Natural killer cell (primary cell): Measurements from ENCODE around the gene CD302. TPM values are rescaled to one million over a fixed set of nuclear protein-coding genes. Genes with fewer than 3 reads are reported as not detected.
"Not testable (repeated sequence)": the region's sequence is repeated elsewhere in the genome, so short reads cannot be mapped to it uniquely, and the experiment has no call there.

ENCODE experiments used
- ATAC-seq, 3 donors: fragments of 150-1000 bp in 2 of 3; fragments of 200-7000 bp in 1 of 3; cut with Tn5 transposase; 1 replicate in 1 of 3; 2 replicates in 2 of 3; pipeline ENCODE4 v1.10.0; 2021; ENCODE audit warnings: mild to moderate bottlenecking in 2 of 3, moderate library complexity in 2 of 3
- DNase-seq, 2 donors: peaks; one replicate each; pipeline versions ENCODE4 v3.0.0 to v3.0.0-alpha.2; 2013 to 2021; ENCODE audit warnings: mixed read lengths in 1 of 2
- H3K27ac ChIP-seq: one replicate; pipeline ENCODE4 v1.5.1; 2013; ENCODE audit warnings: mild to moderate bottlenecking, low read length
- H3K27me3 ChIP-seq: one replicate; pipeline ENCODE4 v1.6.1; 2013; ENCODE audit warnings: low read length; ENCODE audit not compliant: control insufficient read depth, insufficient read depth
- H3K36me3 ChIP-seq: one replicate; pipeline ENCODE4 v1.6.1; 2013; ENCODE audit warnings: low read length; ENCODE audit not compliant: control insufficient read depth, insufficient read depth
- H3K4me1 ChIP-seq: one replicate; pipeline ENCODE4 v1.6.1; 2013; ENCODE audit warnings: low read length; ENCODE audit not compliant: control insufficient read depth, insufficient read depth
- H3K4me3 ChIP-seq: one replicate; pipeline ENCODE4 v1.5.1; 2013; ENCODE audit warnings: low read length
- H3K9me3 ChIP-seq: one replicate; pipeline ENCODE4 v1.6.1; 2013; ENCODE audit warnings: low read length; ENCODE audit not compliant: control insufficient read depth, insufficient read depth
- H3K27ac Mint-ChIP-seq, 2 donors: one replicate each; pipeline ENCODE4 v1.8.0; 2022; ENCODE audit warnings: mild to moderate bottlenecking in 2 of 2, mixed read lengths in 2 of 2, moderate library complexity in 1 of 2
- H3K27me3 Mint-ChIP-seq, 2 donors: one replicate each; pipeline ENCODE4 v1.8.0; 2022; ENCODE audit warnings: low read depth in 2 of 2, mixed read lengths in 2 of 2
- H3K36me3 Mint-ChIP-seq: one replicate; pipeline ENCODE4 v1.8.0; 2022; ENCODE audit warnings: mixed read lengths
- H3K4me1 Mint-ChIP-seq, 2 donors: one replicate each; pipeline ENCODE4 v1.8.0; 2022; ENCODE audit warnings: mixed read lengths in 2 of 2
- H3K4me3 Mint-ChIP-seq: one replicate; pipeline ENCODE4 v1.8.0; 2022; ENCODE audit warnings: mild to moderate bottlenecking, moderate library complexity, mixed read lengths
- H3K9me3 Mint-ChIP-seq, 2 donors: one replicate each; pipeline ENCODE4 v1.8.0; 2022; ENCODE audit warnings: mixed read lengths in 2 of 2
- WGBS: methylation state at CpG from one replicate; pipeline ENCODE4 v1.1.7; 2013; ENCODE audit warnings: missing lambda C conversion rate; ENCODE audit not compliant: insufficient coverage; 5-methylcytosine and 5-hydroxymethylcytosine counted together
- intact Hi-C: fragments of 100-400 bp; cut with micrococcal nuclease; formaldehyde crosslinking; loops from one replicate; pipeline ENCODE4 v1.14.2; 2022
- total RNA-seq, 4 donors: library from RNA; stranded (reverse); fragments of 120-200 nt in 1 of 4; gene quantifications; one replicate each; pipeline versions ENCODE4 v1.2.3 to v1.2.4, GENCODE V29; 2013 to 2022
- TF ChIP-seq, protein P1 (sequence below): fragments of 200-600 bp; IDR thresholded peaks from one replicate; pipeline ENCODE4 v1.8.0; 2022; ENCODE audit warnings: antibody characterized with exemption

The CD302 gene
- total RNA-seq, 3 donors from 2014 or later (not counting 1 experiment from before 2014, with no cell fraction given), result 2.0 to 5.2 (median 5.1) TPM

- TF ChIP-seq, protein P1, sequence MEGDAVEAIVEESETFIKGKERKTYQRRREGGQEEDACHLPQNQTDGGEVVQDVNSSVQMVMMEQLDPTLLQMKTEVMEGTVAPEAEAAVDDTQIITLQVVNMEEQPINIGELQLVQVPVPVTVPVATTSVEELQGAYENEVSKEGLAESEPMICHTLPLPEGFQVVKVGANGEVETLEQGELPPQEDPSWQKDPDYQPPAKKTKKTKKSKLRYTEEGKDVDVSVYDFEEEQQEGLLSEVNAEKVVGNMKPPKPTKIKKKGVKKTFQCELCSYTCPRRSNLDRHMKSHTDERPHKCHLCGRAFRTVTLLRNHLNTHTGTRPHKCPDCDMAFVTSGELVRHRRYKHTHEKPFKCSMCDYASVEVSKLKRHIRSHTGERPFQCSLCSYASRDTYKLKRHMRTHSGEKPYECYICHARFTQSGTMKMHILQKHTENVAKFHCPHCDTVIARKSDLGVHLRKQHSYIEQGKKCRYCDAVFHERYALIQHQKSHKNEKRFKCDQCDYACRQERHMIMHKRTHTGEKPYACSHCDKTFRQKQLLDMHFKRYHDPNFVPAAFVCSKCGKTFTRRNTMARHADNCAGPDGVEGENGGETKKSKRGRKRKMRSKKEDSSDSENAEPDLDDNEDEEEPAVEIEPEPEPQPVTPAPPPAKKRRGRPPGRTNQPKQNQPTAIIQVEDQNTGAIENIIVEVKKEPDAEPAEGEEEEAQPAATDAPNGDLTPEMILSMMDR, result no peak
- Mint-ChIP-seq H3K4me3 (no peak overlapping the region), H3K27me3 (no peaks in the 10 kb centered on the region), H3K9me3 (no peaks in the 10 kb centered on the region), H3K4me1 (peaks cover 5 to 17% of the 10 kb centered on the region in 2 donors), H3K27ac (peak overlapping the region in 1 of 2 donors; percentile 38), H3K36me3 (peaks cover 22% of the 10 kb centered on the region)
- Histone ChIP-seq H3K27ac (no peak overlapping the region), H3K4me1 (no peaks in the 10 kb centered on the region), H3K4me3 (no peak overlapping the region), H3K9me3 (no peaks in the 10 kb centered on the region), H3K27me3 (no peaks in the 10 kb centered on the region), H3K36me3 (peaks cover 66% of the 10 kb centered on the region)
- intact Hi-C loops, result no loop called here
- no peak for DNase-seq
- WGBS, result 98% methylated on average over 9 of the region's 9 CpGs
- ATAC-seq, result no peak
These were observed 49.9 kb downstream of the CD302 start for GRCh38 chr2:159748089-159748488.

DNA sequence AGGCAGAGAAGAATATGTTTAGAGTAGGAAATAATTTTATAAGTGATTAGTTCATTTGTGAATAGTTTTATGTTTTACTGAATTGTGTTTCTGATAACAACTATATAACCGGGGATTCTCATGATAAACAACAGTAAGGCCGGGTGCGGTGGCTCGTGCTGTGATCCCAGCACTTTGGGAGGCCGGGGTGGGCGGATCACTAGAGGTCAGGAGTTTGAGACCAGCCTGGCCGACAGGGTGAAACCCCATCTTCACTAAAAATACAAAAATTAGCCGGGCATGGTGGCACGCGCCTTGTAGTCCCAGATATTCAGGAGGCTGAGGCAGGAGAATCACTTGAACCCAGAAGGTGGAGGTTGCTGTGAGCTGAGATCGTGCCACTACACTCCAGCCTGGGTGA is 52.8 kb downstream of the CD302 start:
- 97% methylated on average over 11 of the region's 11 CpGs for WGBS
- H3K4me3 Mint-ChIP-seq, intact Hi-C loops, ATAC-seq, H3K27me3 Mint-ChIP-seq, H3K27me3 ChIP-seq, DNase-seq, H3K27ac ChIP-seq, H3K9me3 Mint-ChIP-seq, H3K4me3 ChIP-seq, H3K4me1 ChIP-seq, H3K9me3 ChIP-seq: not testable (repeated sequence)
- Mint-ChIP-seq H3K36me3 (peaks cover 22% of the 10 kb centered on the region), H3K4me1 (peaks cover 25 to 29% of the 10 kb centered on the region in 2 donors), H3K27ac (peak overlapping the region; percentile 18 to 52)
- H3K36me3 ChIP-seq, result peaks cover 51% of the 10 kb centered on the region

DNA sequence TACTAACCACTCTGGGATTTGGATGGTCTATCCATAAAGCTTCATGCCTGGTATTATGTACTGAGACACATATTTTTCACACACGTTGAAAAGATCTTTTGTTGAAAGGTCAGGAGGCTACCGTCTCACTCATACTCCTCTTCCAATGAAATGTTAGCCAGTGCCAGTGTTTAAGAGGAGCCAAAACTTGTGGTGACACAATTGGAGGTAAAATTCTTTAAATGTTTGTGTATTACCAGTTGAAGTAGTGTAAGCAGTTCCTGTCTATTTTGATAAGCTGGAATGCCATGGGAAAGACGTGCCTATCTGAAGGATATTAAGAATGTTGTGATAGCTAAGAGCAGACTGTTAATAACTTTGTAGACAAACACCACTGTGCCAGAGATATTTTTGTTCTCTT is 53.6 kb downstream of the CD302 start:
- peaks cover 25 to 36% of the 10 kb centered on the region in 2 donors for H3K4me1 Mint-ChIP-seq
- Histone ChIP-seq H3K4me3 (no peak overlapping the region), H3K27me3 (no peaks in the 10 kb centered on the region), H3K9me3 (no peaks in the 10 kb centered on the region), H3K4me1 (no peaks in the 10 kb centered on the region), H3K36me3 (peaks cover 45% of the 10 kb centered on the region), H3K27ac (no peak overlapping the region)
- TF ChIP-seq, protein P1, result no peak
- no peak overlapping the region for H3K4me3 Mint-ChIP-seq
- no peaks in the 10 kb centered on the region for H3K9me3 Mint-ChIP-seq
- H3K27me3 Mint-ChIP-seq, result no peaks in the 10 kb centered on the region
- peak overlapping the region; percentile 18 to 52 for H3K27ac Mint-ChIP-seq
- DNase-seq, result no peak
- intact Hi-C loops, result no loop called here
- no peak for ATAC-seq
- WGBS, result 90% methylated on average over 3 of the region's 3 CpGs
- H3K36me3 Mint-ChIP-seq, result peaks cover 22% of the 10 kb centered on the region

GRCh38 chr2:159742846-159743245 is 55.2 kb downstream of the CD302 start:
- Mint-ChIP-seq H3K27me3 (no peaks in the 10 kb centered on the region), H3K4me3 (no peak overlapping the region), H3K4me1 (peaks cover 31 to 32% of the 10 kb centered on the region in 2 donors), H3K9me3 (no peaks in the 10 kb centered on the region), H3K36me3 (peaks cover 14% of the 10 kb centered on the region), H3K27ac (peak overlapping the region; percentile 18 to 69)
- Histone ChIP-seq H3K27me3 (no peaks in the 10 kb centered on the region), H3K4me1 (no peaks in the 10 kb centered on the region), H3K36me3 (peaks cover 44% of the 10 kb centered on the region), H3K27ac (no peak overlapping the region), H3K4me3 (no peak overlapping the region), H3K9me3 (no peaks in the 10 kb centered on the region)
- intact Hi-C loops, result no loop called here
- no peak for ATAC-seq
- WGBS, result 98% methylated on average over 6 of the region's 6 CpGs
- DNase-seq, result no peak
- TF ChIP-seq, protein P1, result no peak
